ENCODE measurements around the gene DYSF.

DYSF gene

GRCh38 chr2:71564790-71565189 lies 111.4 kb downstream of the DYSF start:
- DNase-seq (ENCODE audit: low read depth in 3 of 3, low spot score in 1 of 3), result no peak

GRCh38 chr2:71566372-71566771 lies 113.0 kb downstream of the DYSF start:
- DNase-seq (ENCODE audit: low read depth in 3 of 3, low spot score in 1 of 3), result no peak

- DNase-seq (ENCODE audit: low read depth in 3 of 3, low spot score in 1 of 3), result no peak
Measured at GRCh38 chr2:71567625-71568024, 114.3 kb downstream of the DYSF start.

GRCh38 chr2:71568103-71568502 lies 114.7 kb downstream of the DYSF start:
- DNase-seq (ENCODE audit: low read depth in 3 of 3, low spot score in 1 of 3), result no peak

GRCh38 chr2:71570511-71570910 lies 117.2 kb downstream of the DYSF start:
- no peak for DNase-seq (ENCODE audit: low read depth in 3 of 3, low spot score in 1 of 3)

- DNase-seq (ENCODE audit: low read depth in 3 of 3, low spot score in 1 of 3), result no peak
Measured at GRCh38 chr2:71570951-71571460, 117.6 kb downstream of the DYSF start.

GRCh38 chr2:71571945-71572344 lies 118.6 kb downstream of the DYSF start:
- no peak for DNase-seq (ENCODE audit: low read depth in 3 of 3, low spot score in 1 of 3)

- no peak for DNase-seq (ENCODE audit: low read depth in 3 of 3, low spot score in 1 of 3)
Measured at GRCh38 chr2:71575966-71576365, 122.6 kb downstream of the DYSF start.

- no peak for DNase-seq (ENCODE audit: low read depth in 3 of 3, low spot score in 1 of 3)
Measured at GRCh38 chr2:71576541-71576940, 123.2 kb downstream of the DYSF start.

GRCh38 chr2:71577209-71577608 lies 123.8 kb downstream of the DYSF start:
- DNase-seq (ENCODE audit: low read depth in 3 of 3, low spot score in 1 of 3), result no peak

GRCh38 chr2:71578767-71579342 lies 125.5 kb downstream of the DYSF start:
- no peak for DNase-seq (ENCODE audit: low read depth in 3 of 3, low spot score in 1 of 3)

GRCh38 chr2:71581026-71581425 lies 127.7 kb downstream of the DYSF start:
- DNase-seq (ENCODE audit: low read depth in 3 of 3, low spot score in 1 of 3), result no peak

- no peak for DNase-seq (ENCODE audit: low read depth in 3 of 3, low spot score in 1 of 3)
Measured at GRCh38 chr2:71583876-71584275, 130.5 kb downstream of the DYSF start.

- DNase-seq (ENCODE audit: low read depth in 3 of 3, low spot score in 1 of 3), result no peak
Measured at GRCh38 chr2:71586471-71586870, 133.1 kb downstream of the DYSF start.

GRCh38 chr2:71587509-71588073 lies 134.2 kb downstream of the DYSF start:
- DNase-seq (ENCODE audit: low read depth in 3 of 3, low spot score in 1 of 3), result no peak

- no peak for DNase-seq (ENCODE audit: low read depth in 3 of 3, low spot score in 1 of 3)
Measured at GRCh38 chr2:71588497-71589170, 135.3 kb downstream of the DYSF start.

- no peak for DNase-seq (ENCODE audit: low read depth in 3 of 3, low spot score in 1 of 3)
Measured at GRCh38 chr2:71589763-71590162, 136.4 kb downstream of the DYSF start.

GRCh38 chr2:71591044-71591443 lies 137.7 kb downstream of the DYSF start:
- DNase-seq (ENCODE audit: low read depth in 3 of 3, low spot score in 1 of 3), result no peak

GRCh38 chr2:71592181-71592711 lies 138.9 kb downstream of the DYSF start:
- DNase-seq (ENCODE audit: low read depth in 3 of 3, low spot score in 1 of 3), result no peak

GRCh38 chr2:71595569-71595968 lies 142.2 kb downstream of the DYSF start:
- DNase-seq (ENCODE audit: low read depth in 3 of 3, low spot score in 1 of 3), result no peak

GRCh38 chr2:71596011-71596410 lies 142.7 kb downstream of the DYSF start:
- DNase-seq (ENCODE audit: low read depth in 3 of 3, low spot score in 1 of 3), result no peak

- no peak for DNase-seq (ENCODE audit: low read depth in 3 of 3, low spot score in 1 of 3)
Measured at GRCh38 chr2:71597756-71598155, 144.4 kb downstream of the DYSF start.
